CD14-positive monocyte (primary cell): ENCODE results near the gene NDRG3. TPM values are rescaled to one million over a fixed set of nuclear protein-coding genes. Genes with fewer than 3 reads are reported as not detected.
A peak's percentile ranks its signal among the peaks of the same experiment; 100 is the strongest.

Experiments used
- DNase-seq, 3 donors: peaks; one replicate each; pipeline ENCODE4 v3.0.0-alpha.2; 2011 to 2022
- H2AFZ ChIP-seq: 2 replicates; pipeline ENCODE4 v1.6.0; 2012; ENCODE audit warnings: mild to moderate bottlenecking, low read depth, low read length, inconsistent platforms; ENCODE audit not compliant: insufficient read depth, poor library complexity, severe bottlenecking
- H3K27ac ChIP-seq, 2 donors: 1 replicate in 1 of 2; 2 replicates in 1 of 2; pipeline ENCODE4 v1.5.1; 2012 to 2013; ENCODE audit warnings: low read length in 2 of 2, control low read depth in 1 of 2, inconsistent platforms in 1 of 2, low read depth in 1 of 2, mild to moderate bottlenecking in 1 of 2
- H3K27me3 ChIP-seq, 2 donors: one replicate each; pipeline versions ENCODE4 v1.6.0 to v1.6.1; 2011 to 2013; ENCODE audit warnings: low read length in 2 of 2; ENCODE audit not compliant: control insufficient read depth in 2 of 2, insufficient read depth in 2 of 2
- H3K36me3 ChIP-seq, 2 donors: replicated peaks in 1 of 2; 1 replicate in 1 of 2; 2 replicates in 1 of 2; pipeline versions ENCODE4 v1.5.1 to v1.6.1; 2012 to 2013; ENCODE audit warnings: low read length in 2 of 2, control low read depth in 1 of 2, inconsistent platforms in 1 of 2, mild to moderate bottlenecking in 1 of 2; ENCODE audit not compliant: insufficient read depth in 2 of 2, control insufficient read depth in 1 of 2
- H3K4me1 ChIP-seq, 2 donors: 1 replicate in 1 of 2; 2 replicates in 1 of 2; pipeline versions ENCODE4 v1.5.1 to v1.6.1; 2012 to 2013; ENCODE audit warnings: low read length in 2 of 2, control low read depth in 1 of 2, inconsistent platforms in 1 of 2, mild to moderate bottlenecking in 1 of 2, moderate library complexity in 1 of 2; ENCODE audit not compliant: insufficient read depth in 2 of 2, control insufficient read depth in 1 of 2
- H3K4me2 ChIP-seq: replicated peaks from 2 replicates; pipeline ENCODE3; 2012; ENCODE audit warnings: low read length, moderate library complexity, mild to moderate bottlenecking; ENCODE audit not compliant: poor library complexity, severe bottlenecking; ENCODE audit errors: extremely low read depth
- H3K4me3 ChIP-seq, 3 experiments: fragments of 200-600 bp in 1 of 3; sonication (generic) in 1 of 3; replicated peaks in 1 of 3; 1 replicate in 2 of 3; 2 replicates in 1 of 3; pipeline ENCODE4 v1.5.1; 2011 to 2013; ENCODE audit warnings: low read length in 3 of 3, mild to moderate bottlenecking in 3 of 3, control low read depth in 2 of 3, low read depth in 2 of 3, inconsistent platforms in 1 of 3, moderate library complexity in 1 of 3
- H3K79me2 ChIP-seq: 2 replicates; pipeline ENCODE4 v1.6.0; 2012; ENCODE audit warnings: mild to moderate bottlenecking, control low read depth, inconsistent platforms, low read length, moderate library complexity; ENCODE audit not compliant: insufficient read depth
- H3K9ac ChIP-seq: 2 replicates; pipeline ENCODE4 v1.6.0; 2017; ENCODE audit warnings: low read length, mild to moderate bottlenecking; ENCODE audit not compliant: insufficient read depth, poor library complexity, severe bottlenecking
- H3K9me3 ChIP-seq, 2 donors: replicated peaks in 1 of 2; 1 replicate in 1 of 2; 2 replicates in 1 of 2; pipeline versions ENCODE4 v1.5.1 to v1.6.1; 2012 to 2013; ENCODE audit warnings: low read length in 2 of 2, control low read depth in 1 of 2; ENCODE audit not compliant: control insufficient read depth in 1 of 2, insufficient read depth in 1 of 2
- H4K20me1 ChIP-seq: 2 replicates; pipeline ENCODE4 v1.6.0; 2012; ENCODE audit warnings: mild to moderate bottlenecking, low read length, control low read depth, moderate library complexity; ENCODE audit not compliant: insufficient read depth
- H3K27ac Mint-ChIP-seq, 7 donors: one replicate each; pipeline ENCODE4 v1.8.0; 2020; ENCODE audit warnings: mild to moderate bottlenecking in 7 of 7, mixed read lengths in 7 of 7, moderate library complexity in 6 of 7, inconsistent platforms in 2 of 7
- H3K27me3 Mint-ChIP-seq, 3 donors: one replicate each; pipeline ENCODE4 v1.8.0; 2021 to 2022; ENCODE audit warnings: low read depth in 3 of 3, mild to moderate bottlenecking in 3 of 3, mixed read lengths in 3 of 3, moderate library complexity in 3 of 3, inconsistent platforms in 1 of 3
- H3K36me3 Mint-ChIP-seq, 2 donors: one replicate each; pipeline ENCODE4 v1.8.0; 2020; ENCODE audit warnings: mixed read lengths in 2 of 2, inconsistent platforms in 1 of 2, mild to moderate bottlenecking in 1 of 2
- H3K4me1 Mint-ChIP-seq: one replicate; pipeline ENCODE4 v1.8.0; 2020; ENCODE audit warnings: mild to moderate bottlenecking, mixed read lengths
- H3K4me3 Mint-ChIP-seq, 2 donors: one replicate each; pipeline ENCODE4 v1.8.0; 2020; ENCODE audit warnings: mild to moderate bottlenecking in 2 of 2, mixed read lengths in 2 of 2, moderate library complexity in 1 of 2
- H3K9me3 Mint-ChIP-seq, 7 donors: one replicate each; pipeline ENCODE4 v1.8.0; 2020 to 2022; ENCODE audit warnings: mixed read lengths in 7 of 7, mild to moderate bottlenecking in 6 of 7, moderate library complexity in 6 of 7, inconsistent platforms in 2 of 7
- WGBS: methylation state at CpG from one replicate; pipeline ENCODE4 v1.1.5; 2013; ENCODE audit warnings: missing lambda C conversion rate; ENCODE audit not compliant: insufficient coverage; 5-methylcytosine and 5-hydroxymethylcytosine counted together
- intact Hi-C, 2 donors: fragments of 100-400 bp; cut with micrococcal nuclease; formaldehyde crosslinking; loops; one replicate each; pipeline versions ENCODE4 v1.15.0 to v1.15.1; 2023
- polyA plus RNA-seq, 3 donors: library from polyadenylated mRNA; depleted of rRNA in 1 of 3; unstranded in 2 of 3; stranded (reverse) in 1 of 3; fragments of 300-500 nt in 2 of 3; fragments of >200 nt in 1 of 3; fragmentation: Illumina TruSeq in 2 of 3; gene quantifications; 1 replicate in 2 of 3; 2 replicates in 1 of 3; pipeline ENCODE4 v1.2.3, GENCODE V29; 2012 to 2021
- TF ChIP-seq, protein P1 (sequence below): fragments of 200-600 bp; IDR thresholded peaks from one replicate; pipeline ENCODE4 v1.8.0; 2022; ENCODE audit warnings: antibody characterized with exemption, mild to moderate bottlenecking

The NDRG3 gene
- polyA plus RNA-seq, 3 donors, result 16.0 to 23.2 (median 21.7) TPM

DNA sequence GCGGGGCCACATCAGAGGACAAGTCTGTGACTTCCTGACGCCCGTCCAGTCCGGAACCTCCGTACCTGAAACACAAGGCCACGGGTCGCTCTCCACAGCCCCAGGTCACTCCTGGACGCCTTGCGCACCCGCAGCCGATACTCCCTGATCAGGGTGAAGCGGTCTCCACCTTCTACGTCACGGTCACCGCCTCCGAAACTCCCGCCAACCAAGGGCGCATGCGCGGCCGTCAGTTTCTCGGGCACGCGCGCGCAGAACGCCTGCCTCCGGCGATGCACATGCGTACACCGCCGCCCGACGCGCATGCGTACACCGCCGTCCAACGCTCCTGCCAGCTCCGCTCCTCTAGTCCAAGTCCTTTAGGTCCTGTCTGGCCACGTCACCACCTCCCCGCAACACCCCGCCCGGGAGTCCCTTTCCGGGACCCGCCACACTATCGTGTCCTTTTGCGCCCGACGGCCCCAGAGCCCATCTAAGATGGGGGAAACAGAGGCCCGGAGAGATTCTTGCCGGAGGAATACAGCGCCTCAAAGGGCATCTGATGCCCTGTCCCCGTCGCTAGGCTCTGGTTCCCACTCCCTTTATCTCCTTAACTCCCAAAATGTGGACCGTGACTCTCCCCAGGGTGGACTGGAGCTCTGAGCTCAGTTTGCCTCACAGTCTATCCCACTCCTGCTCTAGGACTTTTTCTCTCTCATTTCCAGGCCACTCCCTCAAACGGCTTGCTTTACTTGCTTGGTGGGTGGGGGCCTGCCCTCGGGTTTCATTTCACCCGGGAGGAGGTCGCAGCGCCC is 27.9 kb upstream of the NDRG3 start, which contains the start of gene DSN1:
TSS of gene DSN1 (minus strand) at position 167 of the 794 bp plus-strand sequence. CDS start 2,305 bp downstream, outside the sequence.
- TF ChIP-seq, protein P1, sequence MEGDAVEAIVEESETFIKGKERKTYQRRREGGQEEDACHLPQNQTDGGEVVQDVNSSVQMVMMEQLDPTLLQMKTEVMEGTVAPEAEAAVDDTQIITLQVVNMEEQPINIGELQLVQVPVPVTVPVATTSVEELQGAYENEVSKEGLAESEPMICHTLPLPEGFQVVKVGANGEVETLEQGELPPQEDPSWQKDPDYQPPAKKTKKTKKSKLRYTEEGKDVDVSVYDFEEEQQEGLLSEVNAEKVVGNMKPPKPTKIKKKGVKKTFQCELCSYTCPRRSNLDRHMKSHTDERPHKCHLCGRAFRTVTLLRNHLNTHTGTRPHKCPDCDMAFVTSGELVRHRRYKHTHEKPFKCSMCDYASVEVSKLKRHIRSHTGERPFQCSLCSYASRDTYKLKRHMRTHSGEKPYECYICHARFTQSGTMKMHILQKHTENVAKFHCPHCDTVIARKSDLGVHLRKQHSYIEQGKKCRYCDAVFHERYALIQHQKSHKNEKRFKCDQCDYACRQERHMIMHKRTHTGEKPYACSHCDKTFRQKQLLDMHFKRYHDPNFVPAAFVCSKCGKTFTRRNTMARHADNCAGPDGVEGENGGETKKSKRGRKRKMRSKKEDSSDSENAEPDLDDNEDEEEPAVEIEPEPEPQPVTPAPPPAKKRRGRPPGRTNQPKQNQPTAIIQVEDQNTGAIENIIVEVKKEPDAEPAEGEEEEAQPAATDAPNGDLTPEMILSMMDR, result peak; percentile 81
- intact Hi-C loops, result loop anchor here (2.0 to 10.0 kb wide), 4 partner anchors 35 to 309 kb away; a partner anchor contains a TSS

DNA sequence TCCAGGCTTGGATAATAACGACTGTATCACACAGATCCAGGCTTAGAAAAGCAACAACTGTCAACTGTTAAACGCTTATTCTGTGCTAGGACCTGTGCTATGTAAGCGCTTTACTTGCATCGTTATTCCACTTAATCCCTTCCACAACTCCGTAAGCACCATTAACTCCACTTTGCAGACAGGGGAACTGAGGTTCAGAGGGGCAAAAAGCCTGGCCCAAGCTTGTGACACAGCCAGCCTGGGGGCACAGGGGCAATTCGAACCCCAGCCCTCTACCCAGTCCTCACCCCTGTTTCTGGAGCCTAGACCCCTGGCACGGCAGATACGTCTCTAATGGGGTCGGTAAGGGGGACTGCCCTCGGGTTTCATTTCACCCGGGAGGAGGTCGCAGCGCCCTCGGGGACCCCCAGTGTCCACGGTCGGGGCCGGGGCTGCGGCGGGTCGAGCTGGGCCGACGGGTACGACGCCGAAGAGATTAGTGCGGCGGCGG is 27.3 kb upstream of the NDRG3 start:
- WGBS, result 3% methylated on average over 27 of the region's 28 CpGs
- Histone ChIP-seq H3K27ac (peak overlapping the region in 1 of 2 donors; percentile 97), H3K36me3 (no peaks in the 10 kb centered on the region), H4K20me1 (no peaks in the 10 kb centered on the region), H3K79me2 (peaks cover 33% of the 10 kb centered on the region), H2AFZ (peak overlapping the region; percentile 93), H3K27me3 (no peaks in the 10 kb centered on the region), H3K9ac (peak overlapping the region; percentile 90), H3K4me2 (peak overlapping the region; percentile 81), H3K4me1 (peaks cover 20 to 33% of the 10 kb centered on the region in 2 donors), H3K4me3 (peak overlapping the region; percentile 88 to 94 (median 92)), H3K9me3 (no peaks in the 10 kb centered on the region)
- Mint-ChIP-seq H3K36me3 (peaks cover 8 to 10% of the 10 kb centered on the region in 2 donors), H3K27ac (peak overlapping the region; percentile 94 to 99 (median 97)), H3K27me3 (peaks cover 0 to 2% (median 0%) of the 10 kb centered on the region in 3 donors), H3K4me1 (peaks cover 30% of the 10 kb centered on the region), H3K9me3 (no peaks in the 10 kb centered on the region), H3K4me3 (peak overlapping the region; percentile 95)
- intact Hi-C loops, result loop anchor here (2.0 to 10.0 kb wide), 4 partner anchors 36 to 308 kb away; a partner anchor contains a TSS
- DNase-seq, result no peak
- TF ChIP-seq, protein P1, result no peak

More for the DNA sequence above, 27.9 kb upstream of the NDRG3 start, which contains the start of gene DSN1:
- Histone ChIP-seq H3K9me3 (no peaks in the 10 kb centered on the region), H3K9ac (peak within 1 kb of the TSS; percentile 90), H3K4me1 (peaks cover 20 to 33% of the 10 kb centered on the region in 2 donors), H2AFZ (peak within 1 kb of the TSS; percentile 93), H3K27ac (peak within 1 kb of the TSS; percentile 93 to 97), H3K36me3 (no peaks in the 10 kb centered on the region), H3K4me3 (peak within 1 kb of the TSS; percentile 88 to 94 (median 92)), H3K27me3 (no peaks in the 10 kb centered on the region), H4K20me1 (no peaks in the 10 kb centered on the region), H3K4me2 (peak within 1 kb of the TSS; percentile 81), H3K79me2 (peaks cover 33% of the 10 kb centered on the region)
- DNase-seq, result peak; percentile 98
- peaks cover 8% of the 10 kb centered on the region in 2 donors for H3K36me3 Mint-ChIP-seq
- H3K27me3 Mint-ChIP-seq, result peaks cover 0 to 2% (median 0%) of the 10 kb centered on the region in 3 donors
- peak within 1 kb of the TSS; percentile 94 to 99 (median 97) for H3K27ac Mint-ChIP-seq
- H3K4me1 Mint-ChIP-seq, result peaks cover 30% of the 10 kb centered on the region
- WGBS, result under 1% methylated on average over 59 of the region's 61 CpGs
- H3K4me3 Mint-ChIP-seq, result peak within 1 kb of the TSS; percentile 95
- H3K9me3 Mint-ChIP-seq, result no peaks in the 10 kb centered on the region
